ENCODE data around the gene PICALM.

Gene PICALM

GRCh38 chr11:86040919-86041850 lies 27.7 kb downstream of the PICALM start:
- peaks cover 55% of the 10 kb centered on the region for H4K20me1 ChIP-seq (ENCODE audit: insufficient read depth, low read length)

GRCh38 chr11:86039094-86039493 lies 29.8 kb downstream of the PICALM start:
- TF ChIP-seq CTCF (IDR thresholded peaks at IDR 0.05; ENCODE audit: borderline replicate concordance, extremely low read depth, low read length, poor library complexity, severe bottlenecking) = no peak
- TF ChIP-seq EZH2 (IDR thresholded peaks at IDR 0.05; ENCODE audit: borderline replicate concordance, low read depth, low read length, severe bottlenecking) = no peak
- no peak overlapping the region for H2AFZ ChIP-seq (ENCODE audit: low read depth, low read length)
- H3K4me1 ChIP-seq (ENCODE audit: insufficient read depth, low read length) = no peaks in the 10 kb centered on the region
- peaks cover 91% of the 10 kb centered on the region for H3K79me2 ChIP-seq (ENCODE audit: insufficient read depth, low read length)
- no peak overlapping the region for H3K27ac ChIP-seq (ENCODE audit: low read length)
- H3K4me3 ChIP-seq (ENCODE audit: low read depth in 1 of 2, low read length in 2 of 2) = no peak overlapping the region
- H3K4me2 ChIP-seq (ENCODE audit: insufficient read depth, low read length) = no peak overlapping the region
- no peaks in the 10 kb centered on the region for H3K36me3 ChIP-seq (ENCODE audit: insufficient read depth, low read length)
- no peak for DNase-seq
- H3K9me3 ChIP-seq (ENCODE audit: insufficient read depth, low read length, severe bottlenecking) = no peaks in the 10 kb centered on the region
- H3K9ac ChIP-seq (ENCODE audit: low read depth, low read length) = no peak overlapping the region
- ATAC-seq (ENCODE audit: insufficient read depth, low read depth) = no peak
- no peaks in the 10 kb centered on the region for H3K27me3 ChIP-seq (ENCODE audit: insufficient read depth, low read length, poor library complexity)
- peaks cover 40% of the 10 kb centered on the region for H4K20me1 ChIP-seq (ENCODE audit: insufficient read depth, low read length)

More at GRCh38 chr11:86040919-86041850, 27.7 kb downstream of the PICALM start:
- Histone ChIP-seq H2AFZ (ENCODE audit: low read depth, low read length) (no peak overlapping the region), H3K4me3 (ENCODE audit: low read depth in 1 of 2, low read length in 2 of 2) (no peak overlapping the region), H3K4me2 (ENCODE audit: insufficient read depth, low read length) (no peak overlapping the region), H3K4me1 (ENCODE audit: insufficient read depth, low read length) (no peaks in the 10 kb centered on the region), H3K27ac (ENCODE audit: low read length) (no peak overlapping the region), H3K27me3 (ENCODE audit: insufficient read depth, low read length, poor library complexity) (no peaks in the 10 kb centered on the region), H3K9me3 (ENCODE audit: insufficient read depth, low read length, severe bottlenecking) (no peaks in the 10 kb centered on the region), H3K9ac (ENCODE audit: low read depth, low read length) (no peak overlapping the region), H3K79me2 (ENCODE audit: insufficient read depth, low read length) (peaks cover 92% of the 10 kb centered on the region), H3K36me3 (ENCODE audit: insufficient read depth, low read length) (no peaks in the 10 kb centered on the region)
- ATAC-seq (ENCODE audit: insufficient read depth, low read depth) = no peak
- no peak for DNase-seq
- no peak for TF ChIP-seq CTCF (IDR thresholded peaks at IDR 0.05; ENCODE audit: borderline replicate concordance, extremely low read depth, low read length, poor library complexity, severe bottlenecking)

GRCh38 chr11:86037743-86038142 lies 31.1 kb downstream of the PICALM start:
- Histone ChIP-seq H3K9me3 (ENCODE audit: insufficient read depth, low read length, severe bottlenecking) (no peaks in the 10 kb centered on the region), H3K9ac (ENCODE audit: low read depth, low read length) (no peak overlapping the region), H3K36me3 (ENCODE audit: insufficient read depth, low read length) (no peaks in the 10 kb centered on the region), H3K4me2 (ENCODE audit: insufficient read depth, low read length) (no peak overlapping the region), H3K4me3 (ENCODE audit: low read depth in 1 of 2, low read length in 2 of 2) (no peak overlapping the region), H3K27ac (ENCODE audit: low read length) (no peak overlapping the region), H2AFZ (ENCODE audit: low read depth, low read length) (no peak overlapping the region), H3K27me3 (ENCODE audit: insufficient read depth, low read length, poor library complexity) (no peaks in the 10 kb centered on the region), H3K79me2 (ENCODE audit: insufficient read depth, low read length) (peaks cover 91% of the 10 kb centered on the region), H3K4me1 (ENCODE audit: insufficient read depth, low read length) (no peaks in the 10 kb centered on the region), H4K20me1 (ENCODE audit: insufficient read depth, low read length) (peaks cover 27% of the 10 kb centered on the region)
- DNase-seq (no peak), ATAC-seq (ENCODE audit: insufficient read depth, low read depth) (no peak)
- TF ChIP-seq EZH2 (IDR thresholded peaks at IDR 0.05; ENCODE audit: borderline replicate concordance, low read depth, low read length, severe bottlenecking) = no peak
- TF ChIP-seq CTCF (IDR thresholded peaks at IDR 0.05; ENCODE audit: borderline replicate concordance, extremely low read depth, low read length, poor library complexity, severe bottlenecking) = no peak
